Tibial nerve (tissue), 4 donors: ENCODE measurements around the gene RREB1. TPM values are rescaled to one million over a fixed set of nuclear protein-coding genes. Genes with fewer than 3 reads are reported as not detected.
A peak's percentile ranks its signal among the peaks of the same experiment; 100 is the strongest.

ENCODE experiments used
- DNase-seq, 2 donors: peaks; one replicate each; pipeline ENCODE4 v3.0.0-alpha.2; 2019; ENCODE audit warnings: low spot score in 2 of 2
- H3K27ac ChIP-seq, 4 donors: fragments of 200-600 bp; sonication (generic) in 3 of 4; one replicate each; pipeline ENCODE4 v1.5.1; 2017 to 2019; ENCODE audit warnings: mild to moderate bottlenecking in 1 of 4
- H3K27me3 ChIP-seq, 2 donors: fragments of 200-600 bp; sonication (generic) in 1 of 2; one replicate each; pipeline versions ENCODE4 v1.5.1 to v1.6.0; 2017 to 2019
- H3K36me3 ChIP-seq, 3 donors: fragments of 200-600 bp; sonication (generic); one replicate each; pipeline ENCODE4 v1.5.1; 2018 to 2019
- H3K4me1 ChIP-seq, 4 donors: fragments of 200-600 bp; sonication (generic) in 3 of 4; one replicate each; pipeline ENCODE4 v1.5.1; 2017 to 2019
- H3K4me3 ChIP-seq, 4 donors: fragments of 200-600 bp; sonication (generic) in 3 of 4; one replicate each; pipeline ENCODE4 v1.5.1; 2017 to 2019; ENCODE audit warnings: mild to moderate bottlenecking in 1 of 4, moderate library complexity in 1 of 4
- H3K9me3 ChIP-seq, 4 donors: fragments of 200-600 bp; sonication (generic) in 3 of 4; one replicate each; pipeline ENCODE4 v1.5.1; 2017 to 2019
- EP300 ChIP-seq, 2 donors: sonication (generic); formaldehyde crosslinking; IDR thresholded peaks; one replicate each; pipeline ENCODE4 v1.6.1; 2017; ENCODE audit warnings: antibody characterized with exemption in 2 of 2, mild to moderate bottlenecking in 1 of 2
- POLR2A ChIP-seq, 2 donors: fragments of 450-650 bp; IDR thresholded peaks; one replicate each; pipeline ENCODE4 v1.6.1; 2017; ENCODE audit warnings: antibody characterized with exemption in 2 of 2, mild to moderate bottlenecking in 2 of 2, moderate library complexity in 2 of 2
- WGBS, 2 donors: methylation state at CpG; one replicate each; pipeline ENCODE4 v1.1.5; 2018; 5-methylcytosine and 5-hydroxymethylcytosine counted together
- total RNA-seq, 4 donors: library from RNA; depleted of rRNA; stranded (reverse); fragments of >200 nt; gene quantifications; one replicate each; pipeline ENCODE4 v1.1.0, GENCODE V29; 2016
- TF ChIP-seq, protein P1 (sequence below), 5 experiments: fragments of 200-600 bp in 3 of 5; fragments of 450-650 bp in 2 of 5; sonication (generic) in 3 of 5; IDR thresholded peaks; one replicate each; pipeline ENCODE4 v1.5.1; 2016 to 2019; ENCODE audit warnings: antibody characterized with exemption in 5 of 5, mild to moderate bottlenecking in 3 of 5, moderate library complexity in 2 of 5

Gene RREB1
- total RNA-seq, 4 donors from 2014 or later, result 32.3 to 61.5 (median 36.3) TPM

DNA sequence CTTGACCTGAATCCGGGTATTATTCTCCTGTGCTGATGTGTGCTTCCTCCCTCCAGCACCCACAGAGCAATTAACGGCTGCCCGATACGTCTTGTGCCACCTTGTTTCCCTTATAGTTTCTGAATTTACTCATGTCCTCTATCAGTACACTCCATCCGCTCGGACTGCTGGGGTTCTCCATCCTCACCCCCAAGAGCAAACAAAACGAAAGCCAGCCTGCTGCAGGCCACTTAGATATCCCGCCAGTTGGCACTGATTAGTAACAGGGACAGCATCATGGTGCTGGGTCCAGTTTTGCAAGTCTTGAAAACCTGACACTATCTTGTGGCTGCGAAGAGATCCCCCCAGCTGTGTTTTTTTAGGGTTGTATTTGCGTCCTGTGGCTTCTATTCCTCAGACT, 133.4 kb downstream of the RREB1 start:
- H3K27ac ChIP-seq, result no peak overlapping the region

DNA sequence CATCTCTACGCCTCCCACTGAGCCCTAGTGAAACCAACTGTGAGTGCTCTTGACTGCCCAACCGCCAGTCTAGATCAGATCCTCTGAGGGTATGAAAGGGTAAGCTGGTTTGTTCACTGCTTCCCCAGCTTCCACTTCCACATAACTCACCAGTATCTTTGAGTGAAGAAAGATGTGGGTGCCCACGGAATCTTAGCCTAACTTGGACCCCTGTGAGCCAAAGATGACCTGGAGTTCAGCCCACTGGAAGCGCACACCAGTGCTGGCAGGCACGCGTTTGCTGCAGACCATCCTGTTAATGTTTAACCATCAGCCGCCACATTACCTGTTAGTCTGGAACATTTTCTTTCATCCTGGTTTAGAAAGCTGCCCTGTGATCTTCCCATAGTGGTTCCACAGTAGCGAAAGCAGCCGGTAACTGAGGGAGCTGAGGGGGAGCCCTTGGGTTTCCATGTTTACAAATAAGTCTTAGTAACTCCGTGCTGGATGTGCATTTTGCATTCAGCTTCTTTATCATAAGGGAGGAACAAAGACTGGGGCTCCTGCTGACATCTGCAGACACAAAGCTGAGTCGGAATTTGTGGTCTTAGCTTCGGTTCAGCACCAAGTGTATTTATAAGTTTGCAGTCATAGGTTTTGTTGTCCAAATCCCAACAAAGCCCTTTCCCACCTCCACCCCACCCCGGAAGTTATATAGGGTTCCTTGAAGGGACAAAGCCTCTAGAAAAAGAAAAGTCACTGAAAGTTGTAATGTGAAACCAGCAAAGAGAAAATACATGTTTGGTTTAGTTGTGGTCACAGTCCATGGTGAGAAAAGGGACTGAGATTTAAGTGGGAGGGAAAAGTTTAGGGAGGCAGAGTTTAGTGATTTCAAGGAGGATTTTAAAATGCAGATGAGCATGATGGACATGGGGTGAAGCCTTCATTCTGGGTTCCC, 134.2 kb downstream of the RREB1 start:
- peaks cover 0 to 45% (median 7%) of the 10 kb centered on the region in 3 donors for H3K36me3 ChIP-seq
- H3K27ac ChIP-seq, result peak overlapping the region in 3 of 4 donors; percentile 20 to 70 (median 52)
- H3K4me1 ChIP-seq, result peaks cover 0 to 26% (median 16%) of the 10 kb centered on the region in 4 donors
- TF ChIP-seq POLR2A (IDR thresholded peaks at IDR 0.05) (no peak), EP300 (IDR thresholded peaks at IDR 0.05) (no peak)
- TF ChIP-seq, protein P1, sequence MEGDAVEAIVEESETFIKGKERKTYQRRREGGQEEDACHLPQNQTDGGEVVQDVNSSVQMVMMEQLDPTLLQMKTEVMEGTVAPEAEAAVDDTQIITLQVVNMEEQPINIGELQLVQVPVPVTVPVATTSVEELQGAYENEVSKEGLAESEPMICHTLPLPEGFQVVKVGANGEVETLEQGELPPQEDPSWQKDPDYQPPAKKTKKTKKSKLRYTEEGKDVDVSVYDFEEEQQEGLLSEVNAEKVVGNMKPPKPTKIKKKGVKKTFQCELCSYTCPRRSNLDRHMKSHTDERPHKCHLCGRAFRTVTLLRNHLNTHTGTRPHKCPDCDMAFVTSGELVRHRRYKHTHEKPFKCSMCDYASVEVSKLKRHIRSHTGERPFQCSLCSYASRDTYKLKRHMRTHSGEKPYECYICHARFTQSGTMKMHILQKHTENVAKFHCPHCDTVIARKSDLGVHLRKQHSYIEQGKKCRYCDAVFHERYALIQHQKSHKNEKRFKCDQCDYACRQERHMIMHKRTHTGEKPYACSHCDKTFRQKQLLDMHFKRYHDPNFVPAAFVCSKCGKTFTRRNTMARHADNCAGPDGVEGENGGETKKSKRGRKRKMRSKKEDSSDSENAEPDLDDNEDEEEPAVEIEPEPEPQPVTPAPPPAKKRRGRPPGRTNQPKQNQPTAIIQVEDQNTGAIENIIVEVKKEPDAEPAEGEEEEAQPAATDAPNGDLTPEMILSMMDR (IDR thresholded peaks at IDR 0.05), result no peak
- no peak overlapping the region for H3K4me3 ChIP-seq
- H3K9me3 ChIP-seq, result no peaks in the 10 kb centered on the region
- WGBS, 2 donors, result 61 to 68% methylated on average over 13 of the region's 13 CpGs
- H3K27me3 ChIP-seq, result no peaks in the 10 kb centered on the region
- no peak for DNase-seq

More for the DNA sequence above, 133.4 kb downstream of the RREB1 start:
- no peaks in the 10 kb centered on the region for H3K9me3 ChIP-seq
- no peak for TF ChIP-seq EP300 (IDR thresholded peaks at IDR 0.05)
- TF ChIP-seq POLR2A (IDR thresholded peaks at IDR 0.05), result no peak
- TF ChIP-seq, protein P1 (IDR thresholded peaks at IDR 0.05), result no peak
- H3K4me3 ChIP-seq, result no peak overlapping the region
- DNase-seq, result no peak
- peaks cover 0 to 38% (median 0%) of the 10 kb centered on the region in 3 donors for H3K36me3 ChIP-seq
- H3K27me3 ChIP-seq, result no peaks in the 10 kb centered on the region
- H3K4me1 ChIP-seq, result peaks cover 0 to 31% (median 17%) of the 10 kb centered on the region in 4 donors
- 88 to 93% methylated on average over 10 of the region's 10 CpGs for WGBS, 2 donors

DNA sequence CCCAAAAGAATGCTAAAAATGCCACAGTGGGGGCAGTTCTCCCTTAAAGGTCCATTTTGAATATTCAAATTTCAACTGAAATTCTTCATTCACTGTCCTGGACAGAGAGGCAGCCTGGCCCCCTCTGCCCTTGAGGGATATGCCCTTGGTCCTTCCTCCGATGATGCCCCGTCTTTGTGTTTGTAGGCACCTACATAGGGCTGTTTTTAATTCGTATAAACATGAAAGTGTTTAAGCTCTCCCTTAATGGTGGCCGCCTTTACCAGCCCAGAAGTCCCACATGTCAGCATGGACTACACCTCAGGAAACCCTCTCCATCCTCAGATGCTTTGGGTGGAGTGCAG, 135.0 kb downstream of the RREB1 start:
- 68 to 81% methylated on average over 4 of the region's 4 CpGs for WGBS, 2 donors
- H3K4me1 ChIP-seq, result peaks cover 0 to 26% (median 16%) of the 10 kb centered on the region in 4 donors
- no peak overlapping the region for H3K4me3 ChIP-seq
- peak overlapping the region in 3 of 4 donors; percentile 20 to 70 (median 52) for H3K27ac ChIP-seq
- H3K36me3 ChIP-seq, result peaks cover 0 to 53% (median 12%) of the 10 kb centered on the region in 3 donors
- H3K9me3 ChIP-seq, result no peaks in the 10 kb centered on the region
- no peak for DNase-seq
- H3K27me3 ChIP-seq, result no peaks in the 10 kb centered on the region
- TF ChIP-seq EP300 (IDR thresholded peaks at IDR 0.05) (no peak), POLR2A (IDR thresholded peaks at IDR 0.05) (no peak)
- TF ChIP-seq, protein P1 (IDR thresholded peaks at IDR 0.05), result no peak

DNA sequence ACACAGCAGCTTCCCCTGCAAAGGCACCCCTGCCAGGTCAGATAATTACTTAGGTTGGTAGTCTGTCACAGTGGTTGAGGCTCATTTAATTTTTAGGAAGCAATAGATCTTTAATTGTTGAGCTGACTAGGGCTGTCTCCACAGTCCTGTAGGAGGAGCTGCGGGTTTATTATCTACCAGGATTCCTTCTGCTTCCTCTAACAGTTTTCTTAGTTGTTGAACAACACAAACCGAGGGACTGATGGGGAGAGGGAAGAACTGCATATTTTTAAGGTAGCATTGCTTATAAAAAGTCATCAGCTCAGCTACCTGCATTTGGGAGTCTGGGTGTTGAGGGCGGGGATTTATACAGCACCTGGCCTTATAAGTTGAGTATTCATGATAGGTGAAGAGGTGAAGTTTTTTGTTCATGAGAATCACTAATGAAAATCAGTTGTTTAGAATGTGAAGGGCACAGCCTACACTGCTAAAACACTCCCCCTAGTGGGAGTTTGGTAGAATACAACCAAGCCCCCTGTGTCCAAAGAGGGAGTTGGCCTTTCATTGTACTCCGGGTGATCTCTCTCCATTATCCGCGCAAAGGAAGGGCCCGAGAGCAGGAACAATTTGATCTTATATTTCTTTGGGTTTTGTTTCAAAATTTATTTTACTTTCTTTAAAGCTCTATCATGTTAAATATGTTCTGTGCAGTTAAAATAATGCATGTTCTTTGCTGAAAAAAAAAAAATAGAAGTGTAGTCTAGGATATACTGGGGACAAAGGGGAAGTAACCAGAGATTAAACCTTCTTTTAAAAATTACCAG, 135.6 kb downstream of the RREB1 start:
- Histone ChIP-seq H3K36me3 (peaks cover 0 to 59% (median 14%) of the 10 kb centered on the region in 3 donors), H3K27ac (peak overlapping the region in 3 of 4 donors; percentile 20 to 70 (median 52)), H3K27me3 (no peaks in the 10 kb centered on the region), H3K9me3 (no peaks in the 10 kb centered on the region), H3K4me1 (peaks cover 0 to 26% (median 16%) of the 10 kb centered on the region in 4 donors), H3K4me3 (no peak overlapping the region)
- DNase-seq, result peak in 1 of 2 donors; percentile 79
- WGBS, 2 donors, result 2 to 6% methylated on average over 7 of the region's 7 CpGs
- TF ChIP-seq POLR2A (IDR thresholded peaks at IDR 0.05) (no peak), EP300 (IDR thresholded peaks at IDR 0.05) (peak in 1 of 2 donors; percentile 25)
- TF ChIP-seq, protein P1 (IDR thresholded peaks at IDR 0.05), result peak; percentile 79 to 89 (median 83)
